Measurements from ENCODE around the gene ANKRD50.

ANKRD50 gene

GRCh38 chr4:124636788-124637187 is 75.7 kb downstream of the ANKRD50 start:
- no peak for DNase-seq (ENCODE audit: low read depth in 2 of 2)

- no peak for DNase-seq (ENCODE audit: low read depth in 2 of 2)
Measured at GRCh38 chr4:124635331-124635730, 77.2 kb downstream of the ANKRD50 start.

- DNase-seq (ENCODE audit: low read depth in 2 of 2): no peak
Measured at GRCh38 chr4:124633285-124633941, 79.1 kb downstream of the ANKRD50 start.

GRCh38 chr4:124632439-124632838 is 80.1 kb downstream of the ANKRD50 start:
- no peak for DNase-seq (ENCODE audit: low read depth in 2 of 2)

- DNase-seq (ENCODE audit: low read depth in 2 of 2): no peak
Measured at GRCh38 chr4:124631760-124632159, 80.8 kb downstream of the ANKRD50 start.

GRCh38 chr4:124629681-124630080 is 82.9 kb downstream of the ANKRD50 start:
- DNase-seq (ENCODE audit: low read depth in 2 of 2): no peak

Data from stimulated activated CD8-positive, alpha-beta memory T cell treated with anti-CD3 and anti-CD28 coated beads, Interleukin-2, amount 100 ng/mL, for 48 hours (primary cell).